Measurements from ENCODE around the gene ITSN1. TPM values are rescaled to one million over a fixed set of nuclear protein-coding genes. Genes with fewer than 3 reads are reported as not detected.
A peak's percentile ranks its signal among the peaks of the same experiment; 100 is the strongest.

The ITSN1 gene
- total RNA-seq, 1 experiment from 2014 or later, result 18.8 TPM

DNA sequence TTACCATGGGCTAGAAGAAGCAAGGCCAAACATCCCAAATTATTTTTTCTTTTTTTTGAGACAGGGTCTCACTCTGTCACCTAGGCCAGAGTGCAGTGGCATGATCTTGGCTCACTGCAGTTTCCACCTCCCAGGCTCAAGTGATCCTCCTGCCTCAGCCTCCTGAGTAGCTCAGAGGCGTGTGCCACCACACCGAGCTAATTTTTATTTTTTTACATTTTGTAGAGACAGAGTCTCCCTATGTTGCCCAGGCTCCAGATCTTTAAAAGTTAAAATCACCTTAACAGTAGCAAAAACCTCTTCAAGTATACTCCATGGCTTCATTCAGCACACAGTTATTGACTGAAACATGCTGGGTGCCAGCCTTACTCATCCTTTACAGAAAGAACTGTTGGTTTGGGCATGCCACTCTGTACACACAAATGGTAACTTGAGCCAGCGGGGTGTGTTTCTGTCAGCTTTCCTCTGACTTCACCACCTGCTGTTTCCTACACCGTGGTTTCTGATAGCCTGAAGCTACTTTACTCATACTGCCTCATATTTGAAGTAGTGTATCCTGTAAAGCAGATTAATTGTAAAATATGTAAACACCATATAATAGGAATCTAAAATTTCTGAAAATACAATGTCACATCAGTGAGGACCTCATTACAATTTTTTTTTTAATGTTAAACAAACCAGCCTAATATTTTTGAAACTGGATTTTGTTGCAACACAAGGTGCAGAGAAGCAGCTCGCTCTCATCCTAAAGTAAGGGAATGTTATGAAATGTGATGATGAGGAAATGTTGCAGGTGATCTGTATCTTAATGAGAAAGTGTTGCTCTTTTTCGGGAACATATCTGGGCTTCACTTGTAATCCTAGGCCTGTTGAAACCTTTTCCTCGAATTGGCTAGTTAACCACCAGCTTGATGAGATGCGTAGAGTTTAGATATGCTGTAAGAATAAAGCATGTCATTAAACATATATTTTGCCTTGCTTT lies 159.4 kb downstream of the ITSN1 start:
- DNase-seq (ENCODE audit: extremely low read depth, low read depth), result peak; percentile 86

DNA sequence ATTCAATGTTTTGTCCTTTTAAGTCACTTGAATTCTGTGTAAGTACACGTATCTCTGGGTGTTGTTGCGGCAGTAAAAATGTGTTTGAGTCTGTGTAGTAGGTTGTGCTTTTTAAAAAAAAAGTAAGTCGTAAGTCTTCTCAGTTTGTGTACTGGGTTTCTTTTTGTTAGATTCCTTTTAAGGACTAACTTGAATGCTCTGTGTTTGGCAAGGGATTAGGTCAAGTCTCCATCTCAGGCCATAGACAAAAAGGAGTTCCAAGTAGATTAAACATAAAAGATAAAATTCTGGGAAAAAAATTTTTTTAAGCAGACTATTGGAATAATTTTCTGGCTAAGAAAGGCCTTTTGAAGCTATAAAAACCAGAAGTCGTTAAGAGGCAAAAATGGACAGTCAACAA lies 160.2 kb downstream of the ITSN1 start:
- no peak for DNase-seq (ENCODE audit: extremely low read depth, low read depth)

DNA sequence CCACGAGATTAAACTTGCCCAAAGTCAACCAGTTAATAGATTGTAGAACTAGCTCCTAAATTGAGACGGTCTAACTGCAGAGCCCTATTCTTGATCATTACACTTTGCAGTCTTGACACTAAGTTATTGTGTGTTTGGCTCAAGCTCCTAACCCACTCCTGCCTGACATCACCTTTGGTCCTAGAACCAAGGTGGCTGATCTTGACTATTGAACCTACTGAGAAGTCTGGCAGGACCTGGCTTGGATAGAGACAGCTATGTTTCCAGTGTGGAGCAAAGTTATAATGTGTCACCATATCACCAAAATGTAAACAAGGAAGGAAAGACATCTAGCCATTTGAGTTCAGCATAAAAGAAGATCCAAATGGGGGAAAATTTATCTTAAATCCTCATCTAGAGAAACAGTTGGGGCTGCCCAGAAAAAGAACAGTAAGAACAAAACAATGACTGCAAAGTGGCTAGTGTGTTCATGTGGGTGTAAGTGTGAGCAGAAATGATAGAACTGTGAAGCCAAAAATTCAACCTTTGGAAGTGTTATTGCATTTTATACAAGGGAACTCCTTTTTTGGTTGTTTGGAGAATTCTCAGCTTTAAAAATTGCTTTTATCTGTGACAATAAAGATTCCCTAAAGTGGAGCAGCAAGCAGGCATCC lies 166.5 kb downstream of the ITSN1 start:
- DNase-seq (ENCODE audit: extremely low read depth, low read depth), result no peak

DNA sequence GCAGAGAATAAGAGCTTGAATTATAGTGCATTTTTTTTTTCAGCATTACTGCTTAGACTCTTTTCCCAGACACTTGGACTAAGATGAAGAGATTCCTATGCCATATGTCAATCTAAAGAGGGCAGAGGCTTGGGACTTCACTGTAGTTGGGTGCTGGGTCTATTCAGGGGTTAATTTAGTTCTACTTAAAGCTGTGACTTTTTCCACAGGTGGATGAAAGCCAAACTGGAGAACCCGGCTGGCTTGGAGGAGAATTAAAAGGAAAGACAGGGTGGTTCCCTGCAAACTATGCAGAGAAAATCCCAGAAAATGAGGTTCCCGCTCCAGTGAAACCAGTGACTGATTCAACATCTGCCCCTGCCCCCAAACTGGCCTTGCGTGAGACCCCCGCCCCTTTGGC lies 168.5 kb downstream of the ITSN1 start:
- no peak for DNase-seq (ENCODE audit: extremely low read depth, low read depth)

DNA sequence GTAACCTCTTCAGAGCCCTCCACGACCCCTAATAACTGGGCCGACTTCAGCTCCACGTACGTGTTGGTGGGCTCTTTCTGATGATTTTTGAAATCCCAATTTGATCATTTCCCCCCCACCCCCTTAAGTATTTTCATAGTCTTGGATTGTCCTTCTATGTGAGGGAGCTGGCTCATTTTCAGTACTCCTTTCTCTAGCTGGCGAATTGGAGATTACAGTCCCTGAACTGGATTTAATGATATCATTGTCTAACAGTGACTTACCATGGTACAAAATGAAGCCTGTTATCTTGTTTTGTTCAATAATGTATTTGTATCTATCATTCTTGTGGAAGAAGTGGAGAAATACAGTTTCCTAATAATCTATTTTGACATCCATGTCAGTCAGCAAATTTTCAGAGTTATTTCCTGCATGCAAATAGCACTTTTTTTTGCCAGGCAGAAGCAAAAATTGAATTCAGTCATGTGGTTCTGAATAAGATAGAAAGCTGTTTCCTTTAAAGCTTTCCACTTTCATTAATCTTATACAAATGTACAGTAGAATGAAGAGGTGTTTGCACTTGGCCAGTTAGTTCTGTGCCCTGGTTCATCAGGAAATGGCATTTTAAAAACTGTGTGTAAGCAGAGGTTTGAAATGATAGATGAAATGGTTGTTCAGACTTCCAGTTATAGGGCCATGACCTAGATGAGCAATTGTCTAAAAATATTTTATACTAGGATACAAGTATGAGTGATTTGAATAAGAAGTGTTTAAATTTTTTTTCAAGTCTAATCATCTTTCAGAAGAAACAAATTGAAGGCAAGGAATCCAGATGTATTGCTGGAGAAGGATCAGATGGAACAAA lies 169.1 kb downstream of the ITSN1 start:
- DNase-seq (ENCODE audit: extremely low read depth, low read depth), result no peak

DNA sequence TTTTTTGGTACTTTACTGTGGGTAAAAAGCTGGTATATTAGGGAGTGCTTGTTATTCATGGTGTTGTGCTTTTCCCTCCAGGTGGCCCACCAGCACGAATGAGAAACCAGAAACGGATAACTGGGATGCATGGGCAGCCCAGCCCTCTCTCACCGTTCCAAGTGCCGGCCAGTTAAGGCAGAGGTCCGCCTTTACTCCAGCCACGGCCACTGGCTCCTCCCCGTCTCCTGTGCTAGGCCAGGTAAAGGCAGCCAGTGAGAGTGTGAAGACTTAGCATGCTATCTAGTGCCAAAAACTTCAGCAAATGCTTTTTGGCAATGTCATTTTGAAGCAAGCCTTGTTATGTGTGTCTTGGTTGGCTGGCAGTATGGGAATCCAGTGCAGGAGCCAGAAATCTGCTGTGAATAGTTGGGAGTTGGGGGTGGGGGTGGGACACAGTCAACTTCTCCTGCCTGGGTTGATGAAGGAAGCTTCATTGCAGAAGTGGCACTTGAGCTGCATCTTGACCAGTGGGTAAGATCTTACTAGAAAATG lies 171.6 kb downstream of the ITSN1 start:
- DNase-seq (ENCODE audit: extremely low read depth, low read depth), result no peak

DNA sequence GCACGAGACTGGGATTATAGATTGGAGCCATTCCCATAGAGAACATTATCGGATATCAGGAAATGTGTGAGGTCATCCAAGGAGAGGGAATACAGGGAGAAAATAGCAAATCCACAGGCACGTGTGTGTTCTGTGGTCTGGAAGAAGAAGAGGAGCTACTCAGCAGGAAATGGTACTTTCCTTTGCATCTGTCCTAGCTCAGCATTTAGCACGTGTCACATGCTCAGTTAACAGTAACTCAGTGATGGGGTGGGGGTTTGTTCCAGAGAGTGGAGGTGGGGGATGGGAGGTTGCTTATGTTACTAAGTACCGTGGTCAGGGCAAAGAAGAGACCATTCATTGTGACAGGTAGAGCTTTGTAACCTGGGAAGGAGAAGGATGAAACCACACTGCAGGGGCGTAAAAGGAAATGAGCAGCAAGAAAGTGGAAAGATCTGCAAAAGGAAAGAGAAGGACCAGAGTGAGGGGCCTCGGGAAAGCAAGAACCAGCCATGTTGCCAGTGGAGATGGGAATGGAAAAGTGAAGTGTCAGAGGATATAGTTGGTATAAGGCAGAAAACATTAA lies 172.9 kb downstream of the ITSN1 start:
- no peak for DNase-seq (ENCODE audit: extremely low read depth, low read depth)

DNA sequence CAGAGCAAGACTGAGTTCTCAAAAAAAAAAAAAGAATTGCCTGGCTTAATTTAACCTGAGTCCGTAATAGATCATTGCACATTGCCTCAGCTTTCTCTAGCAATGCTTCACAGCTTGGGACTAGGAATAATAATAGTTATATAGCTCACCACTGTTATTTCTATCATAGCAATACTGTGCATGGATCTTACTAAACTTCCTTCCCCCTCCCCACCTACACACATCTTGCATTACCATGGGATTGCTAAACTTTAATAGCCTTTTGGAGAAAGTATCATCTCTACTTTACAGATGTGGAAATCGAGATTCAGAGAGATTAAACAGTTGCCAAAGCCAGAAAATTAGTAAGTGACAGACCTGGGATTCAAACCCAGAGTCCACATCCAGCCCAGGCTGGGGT lies 173.9 kb downstream of the ITSN1 start:
- no peak for DNase-seq (ENCODE audit: extremely low read depth, low read depth)

DNA sequence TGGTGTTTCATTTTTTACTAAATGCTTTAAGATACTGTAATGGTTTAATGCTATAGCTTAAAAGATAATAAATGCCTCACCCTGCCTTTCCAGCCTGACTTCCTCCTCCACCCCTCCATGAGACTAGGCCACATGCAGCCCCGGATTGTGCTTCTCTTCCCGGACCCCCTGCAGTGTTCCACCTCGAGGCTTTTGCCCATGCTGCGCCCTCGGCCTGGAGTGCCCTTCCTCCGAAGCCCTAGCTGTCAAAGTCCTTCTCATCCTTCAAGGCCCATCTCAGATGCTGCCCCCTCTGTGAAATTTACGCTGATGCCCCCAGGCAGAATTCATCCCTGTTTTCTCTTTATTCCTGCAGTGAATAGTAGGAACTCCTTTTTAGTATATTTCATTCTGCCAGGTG lies 174.8 kb downstream of the ITSN1 start:
- DNase-seq (ENCODE audit: extremely low read depth, low read depth), result no peak

DNA sequence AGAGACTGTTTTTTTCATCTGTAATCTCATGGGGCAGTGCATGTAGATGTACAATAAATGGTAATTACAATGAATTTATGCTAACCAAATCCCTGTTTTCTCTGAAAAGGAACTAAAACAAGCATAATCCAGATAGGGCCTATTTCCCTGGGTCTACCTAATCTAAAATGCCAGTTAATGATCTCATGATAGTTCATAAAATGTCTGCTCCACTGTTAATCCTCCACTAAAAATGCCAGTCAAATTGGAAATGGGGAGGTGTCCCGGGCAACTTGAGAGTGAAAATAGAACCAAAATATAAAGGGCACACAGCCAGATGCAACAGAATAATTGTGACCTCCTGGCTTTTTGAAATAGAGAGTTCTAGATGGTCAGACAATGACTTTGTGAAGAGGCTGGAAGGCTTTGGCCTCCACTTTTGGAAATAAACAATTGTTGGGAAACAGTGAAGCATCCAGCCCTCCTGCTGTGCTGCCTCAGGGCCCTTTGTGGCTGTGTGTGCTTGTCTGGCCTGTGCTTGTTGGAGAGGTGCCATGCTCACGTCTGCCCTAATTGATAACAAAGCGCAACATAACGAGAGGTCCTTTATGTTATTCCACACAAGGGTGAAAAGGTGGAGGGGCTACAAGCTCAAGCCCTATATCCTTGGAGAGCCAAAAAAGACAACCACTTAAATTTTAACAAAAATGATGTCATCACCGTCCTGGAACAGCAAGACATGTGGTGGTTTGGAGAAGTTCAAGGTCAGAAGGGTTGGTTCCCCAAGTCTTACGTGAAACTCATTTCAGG lies 175.6 kb downstream of the ITSN1 start:
- DNase-seq (ENCODE audit: extremely low read depth, low read depth), result no peak

DNA sequence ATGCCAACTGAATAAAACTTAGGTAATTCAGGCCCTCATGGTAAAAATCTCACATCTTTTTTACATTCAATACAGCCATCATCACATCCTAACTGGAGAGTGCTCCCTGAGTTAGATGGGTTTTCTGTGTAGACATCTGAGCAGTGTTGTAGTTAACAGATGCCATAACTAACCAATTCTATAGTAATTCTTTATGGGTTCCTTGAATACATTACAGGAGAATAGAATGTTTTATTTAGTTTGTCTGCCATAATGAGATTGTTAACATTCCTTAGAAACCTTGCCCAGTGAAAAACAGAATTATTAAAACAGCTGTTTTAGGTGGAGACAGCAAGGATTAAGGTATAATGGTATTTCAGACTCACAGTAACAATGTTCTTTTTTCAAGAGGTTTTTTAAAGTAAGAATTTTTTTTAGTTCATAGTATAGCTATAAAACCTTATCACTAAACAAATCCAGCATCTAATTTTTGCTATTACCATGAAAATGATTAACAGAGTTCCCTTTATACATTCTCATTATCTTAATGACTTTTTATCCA lies 178.0 kb downstream of the ITSN1 start:
- DNase-seq (ENCODE audit: extremely low read depth, low read depth), result no peak

DNA sequence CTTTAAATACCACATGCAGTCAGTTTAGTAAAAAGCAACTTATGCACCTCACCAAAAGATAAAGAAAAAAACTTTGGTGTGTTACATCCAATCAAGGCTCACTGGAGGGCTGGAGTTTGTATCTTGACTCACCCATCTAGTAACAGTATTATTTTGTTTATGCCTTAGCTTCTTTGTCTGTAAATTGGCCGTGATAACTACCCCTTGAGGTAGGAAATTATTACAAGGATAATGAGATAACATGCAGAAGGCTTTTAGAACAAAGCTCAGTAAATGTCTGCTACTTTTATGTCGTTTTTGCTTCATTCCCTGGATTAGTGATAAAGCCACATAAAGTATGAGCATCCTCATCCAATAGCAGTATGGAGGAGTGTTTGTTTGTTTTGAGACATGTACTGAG lies 178.5 kb downstream of the ITSN1 start:
- no peak for DNase-seq (ENCODE audit: extremely low read depth, low read depth)

DNA sequence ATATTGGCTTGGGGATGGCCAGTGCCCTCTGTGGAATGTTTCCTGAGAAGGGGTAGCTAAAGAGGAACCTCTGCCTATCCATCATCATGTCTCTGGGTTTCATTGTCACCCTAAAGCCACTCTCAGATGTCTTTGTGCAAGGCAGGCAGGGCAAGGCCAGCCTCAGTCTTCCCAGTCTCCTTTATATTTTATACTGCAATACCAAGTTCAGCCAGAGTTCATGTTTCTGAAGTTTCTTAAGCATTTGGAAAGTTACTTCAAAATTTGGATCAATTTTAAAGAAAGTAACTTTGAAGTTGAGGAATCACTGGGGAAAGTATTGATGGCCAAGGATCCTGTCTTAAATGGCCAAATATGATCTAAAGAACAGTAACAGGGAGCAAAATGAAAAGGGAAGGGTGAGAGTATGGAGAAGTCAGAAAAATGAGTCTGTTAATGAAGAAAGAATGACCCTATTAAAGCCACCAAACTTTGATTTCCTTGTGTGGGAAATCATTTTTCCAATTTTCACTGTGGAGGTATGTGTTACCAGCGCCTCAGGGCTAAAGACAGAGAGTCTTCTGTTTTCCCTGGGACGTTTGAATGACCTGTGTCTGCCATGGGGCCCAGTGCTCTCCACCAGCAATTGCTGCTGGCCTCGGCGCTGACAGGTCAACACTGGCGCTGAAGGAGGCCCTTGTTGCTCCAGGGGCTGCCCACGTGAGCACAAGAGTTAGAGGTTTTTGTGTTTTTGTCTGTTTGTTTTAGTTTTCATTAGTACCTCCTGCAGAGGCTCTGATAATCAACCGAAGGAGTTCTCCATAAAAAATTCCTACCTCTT lies 179.4 kb downstream of the ITSN1 start:
- no peak for DNase-seq (ENCODE audit: extremely low read depth, low read depth)

DNA sequence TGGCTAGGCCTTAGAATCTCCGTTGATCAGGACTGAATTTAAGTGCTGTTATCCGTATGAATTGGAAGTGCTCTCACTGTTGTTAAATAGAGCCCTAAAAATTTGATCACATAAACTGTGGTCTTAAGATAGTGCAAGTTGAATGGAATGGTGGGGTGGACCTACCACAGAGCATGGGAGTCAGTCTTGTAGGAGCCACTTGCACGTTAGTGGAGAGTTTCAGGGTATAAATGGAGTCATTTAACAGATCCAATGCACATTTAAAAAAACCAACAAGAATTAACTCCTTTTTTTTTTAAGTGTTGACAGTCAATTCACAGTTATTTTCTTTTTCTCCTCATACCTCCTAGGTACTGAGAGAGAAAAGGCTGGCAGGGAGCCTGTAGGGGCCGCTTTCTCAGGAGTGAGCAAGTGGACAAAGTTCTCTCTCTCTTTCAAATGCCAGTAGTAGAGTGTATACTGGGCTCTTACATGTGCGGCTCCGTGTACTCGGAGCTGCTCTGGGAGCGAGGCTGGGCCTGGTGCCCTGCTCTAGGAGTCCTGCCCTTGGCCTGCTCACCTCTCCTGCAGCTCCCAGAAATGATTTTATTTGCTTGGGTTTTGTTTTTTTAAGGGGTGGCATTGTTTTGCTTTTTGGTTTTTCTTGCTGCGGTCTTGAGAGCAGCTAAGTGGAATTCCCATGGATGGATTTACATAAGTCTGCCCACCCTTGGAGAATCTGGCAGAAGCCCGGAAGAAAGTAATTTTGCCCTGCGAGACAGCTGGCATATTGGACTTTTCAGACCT lies 182.0 kb downstream of the ITSN1 start:
- no peak for DNase-seq (ENCODE audit: extremely low read depth, low read depth)

DNA sequence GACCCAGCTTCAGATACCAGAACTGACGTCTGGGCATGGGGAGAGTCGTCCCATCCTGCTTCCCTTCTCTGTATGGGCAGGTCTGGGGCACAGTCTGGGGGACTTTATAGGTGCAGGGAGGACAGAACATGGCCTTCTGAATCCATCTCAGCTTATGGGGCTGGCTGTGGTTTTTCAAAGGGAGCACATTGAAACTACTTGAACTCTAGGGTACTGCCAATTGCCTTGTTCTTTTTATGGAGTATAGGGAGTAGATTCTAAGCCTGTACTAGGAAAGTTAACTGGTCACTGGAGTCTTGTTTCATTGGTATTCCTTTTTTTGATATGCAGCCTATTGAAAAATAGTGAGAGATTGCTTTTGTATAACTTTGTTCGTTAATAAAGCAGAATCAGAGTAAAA lies 183.1 kb downstream of the ITSN1 start:
- no peak for DNase-seq (ENCODE audit: extremely low read depth, low read depth)

DNA sequence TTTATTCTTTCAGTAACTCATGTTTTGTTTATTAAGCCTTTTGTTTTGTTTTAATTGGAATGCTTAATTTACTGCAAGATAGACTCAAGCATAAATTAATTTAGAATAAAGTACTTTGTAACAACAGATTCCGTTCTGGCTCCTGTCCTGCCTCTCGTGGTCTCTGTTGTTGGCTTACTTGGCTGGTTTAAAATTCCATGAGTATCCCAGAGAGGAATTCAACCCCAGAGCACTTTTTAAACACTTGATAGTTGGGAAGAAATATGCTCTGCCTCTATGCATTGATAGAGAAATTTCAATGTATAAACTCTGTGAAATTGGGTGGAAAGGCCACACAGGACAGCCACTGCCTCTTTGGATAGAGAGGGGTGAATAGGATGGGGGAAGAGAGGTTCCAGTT lies 183.6 kb downstream of the ITSN1 start:
- no peak for DNase-seq (ENCODE audit: extremely low read depth, low read depth)

DNA sequence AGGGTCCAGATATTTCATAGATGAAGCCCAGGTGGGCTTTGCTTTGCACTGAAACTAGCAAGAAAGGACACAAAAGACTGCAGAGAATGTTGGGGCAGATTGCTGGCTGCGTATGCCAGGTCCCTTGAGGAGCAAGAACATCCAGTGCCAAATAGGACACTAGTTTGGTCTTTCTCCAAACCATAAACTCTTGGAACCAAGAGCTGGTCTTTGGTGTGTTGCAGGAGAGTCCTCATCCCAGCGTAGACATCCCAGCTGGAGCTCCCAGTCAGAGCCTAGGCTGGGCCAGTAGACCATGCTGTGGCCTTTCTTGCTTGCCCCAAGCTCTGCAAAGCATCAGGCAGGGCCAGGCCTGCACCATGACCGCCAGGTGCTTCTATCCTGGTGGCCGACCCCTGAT lies 185.8 kb downstream of the ITSN1 start:
- no peak for DNase-seq (ENCODE audit: extremely low read depth, low read depth)

DNA sequence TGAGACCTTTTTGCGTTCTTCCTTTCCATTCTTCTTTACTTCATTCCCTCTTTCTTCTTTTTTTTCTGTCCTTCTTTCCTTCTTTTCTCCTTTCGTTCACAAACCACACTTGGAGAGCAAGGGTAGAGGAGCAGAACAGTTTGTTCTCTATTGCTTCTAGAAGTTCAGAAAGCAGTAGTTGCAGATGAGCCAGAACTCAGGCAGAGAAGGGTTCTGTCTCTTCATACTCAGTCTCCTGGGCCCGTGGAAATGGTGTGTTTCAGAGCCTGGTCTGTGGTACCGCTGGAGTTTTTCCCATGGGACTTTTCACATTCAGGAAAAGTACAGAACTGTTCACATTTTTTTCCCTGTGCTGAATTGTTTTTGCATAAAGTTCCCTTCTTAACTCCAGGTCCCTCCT lies 186.3 kb downstream of the ITSN1 start:
- DNase-seq (ENCODE audit: extremely low read depth, low read depth), result no peak
